Osteoblast (primary cell): ENCODE results near the gene POLA2. TPM values are rescaled to one million over a fixed set of nuclear protein-coding genes. Genes with fewer than 3 reads are reported as not detected.
A peak's percentile ranks its signal among the peaks of the same experiment; 100 is the strongest.

Source experiments
- DNase-seq: peaks from one replicate; pipeline ENCODE4 v3.0.0; 2011; ENCODE audit warnings: low spot score, mixed read lengths; ENCODE audit not compliant: insufficient read length; ENCODE audit errors: missing footprints
- H2AFZ ChIP-seq: 2 replicates; pipeline ENCODE4 v1.6.0; 2011; ENCODE audit warnings: mild to moderate bottlenecking, low read length
- H3K27ac ChIP-seq: 2 replicates; pipeline ENCODE4 v1.5.1; 2011; ENCODE audit warnings: mild to moderate bottlenecking, low read depth, low read length, moderate library complexity
- H3K27me3 ChIP-seq: 2 replicates; pipeline ENCODE4 v1.6.0; 2012; ENCODE audit warnings: mild to moderate bottlenecking, control low read depth, inconsistent platforms, low read length, moderate library complexity; ENCODE audit not compliant: insufficient read depth
- H3K36me3 ChIP-seq: 2 replicates; pipeline ENCODE4 v1.5.1; 2011; ENCODE audit warnings: mild to moderate bottlenecking, low read length, control low read depth, moderate library complexity; ENCODE audit not compliant: insufficient read depth
- H3K4me1 ChIP-seq: 2 replicates; pipeline ENCODE4 v1.5.1; 2011; ENCODE audit warnings: mild to moderate bottlenecking, low read length, control low read depth, moderate library complexity; ENCODE audit not compliant: insufficient read depth
- H3K4me2 ChIP-seq: 2 replicates; pipeline ENCODE4 v1.6.0; 2011; ENCODE audit warnings: mild to moderate bottlenecking, low read length; ENCODE audit not compliant: insufficient read depth
- H3K4me3 ChIP-seq: fragments of 200-600 bp; sonication (generic); 3 replicates; pipeline ENCODE4 v1.5.1; 2012; ENCODE audit warnings: mild to moderate bottlenecking, low read length, inconsistent platforms; ENCODE audit not compliant: insufficient read depth
- H3K79me2 ChIP-seq: 2 replicates; pipeline ENCODE4 v1.6.0; 2012; ENCODE audit warnings: mild to moderate bottlenecking, low read length, control low read depth, inconsistent platforms; ENCODE audit not compliant: insufficient read depth
- H3K9me3 ChIP-seq: 2 replicates; pipeline ENCODE4 v1.5.1; 2011; ENCODE audit warnings: low read depth, low read length, control low read depth
- H4K20me1 ChIP-seq: 2 replicates; pipeline ENCODE4 v1.6.0; 2012; ENCODE audit warnings: mild to moderate bottlenecking, low read length, control low read depth; ENCODE audit not compliant: insufficient read depth
- total RNA-seq: library from RNA; depleted of rRNA; stranded (reverse); fragments of >200 nt; gene quantifications from 2 replicates; pipeline ENCODE4 v1.2.3, GENCODE V29; 2012
- TF ChIP-seq, protein P1 (sequence below): IDR thresholded peaks from 2 replicates; pipeline ENCODE4 v1.5.1; 2011; ENCODE audit warnings: mild to moderate bottlenecking, low read depth, low read length, moderate library complexity; ENCODE audit errors: extremely low read depth

The POLA2 gene
- total RNA-seq, 1 donor, result 4.3 TPM

GRCh38 chr11:65217441-65218423 lies 44.0 kb upstream of the POLA2 start:
- TF ChIP-seq, protein P1, sequence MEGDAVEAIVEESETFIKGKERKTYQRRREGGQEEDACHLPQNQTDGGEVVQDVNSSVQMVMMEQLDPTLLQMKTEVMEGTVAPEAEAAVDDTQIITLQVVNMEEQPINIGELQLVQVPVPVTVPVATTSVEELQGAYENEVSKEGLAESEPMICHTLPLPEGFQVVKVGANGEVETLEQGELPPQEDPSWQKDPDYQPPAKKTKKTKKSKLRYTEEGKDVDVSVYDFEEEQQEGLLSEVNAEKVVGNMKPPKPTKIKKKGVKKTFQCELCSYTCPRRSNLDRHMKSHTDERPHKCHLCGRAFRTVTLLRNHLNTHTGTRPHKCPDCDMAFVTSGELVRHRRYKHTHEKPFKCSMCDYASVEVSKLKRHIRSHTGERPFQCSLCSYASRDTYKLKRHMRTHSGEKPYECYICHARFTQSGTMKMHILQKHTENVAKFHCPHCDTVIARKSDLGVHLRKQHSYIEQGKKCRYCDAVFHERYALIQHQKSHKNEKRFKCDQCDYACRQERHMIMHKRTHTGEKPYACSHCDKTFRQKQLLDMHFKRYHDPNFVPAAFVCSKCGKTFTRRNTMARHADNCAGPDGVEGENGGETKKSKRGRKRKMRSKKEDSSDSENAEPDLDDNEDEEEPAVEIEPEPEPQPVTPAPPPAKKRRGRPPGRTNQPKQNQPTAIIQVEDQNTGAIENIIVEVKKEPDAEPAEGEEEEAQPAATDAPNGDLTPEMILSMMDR, result no peak
- Histone ChIP-seq H3K9me3 (no peaks in the 10 kb centered on the region), H3K27me3 (no peaks in the 10 kb centered on the region), H4K20me1 (no peaks in the 10 kb centered on the region), H3K4me3 (no peak overlapping the region), H3K27ac (no peak overlapping the region), H3K36me3 (no peaks in the 10 kb centered on the region), H3K4me2 (no peak overlapping the region), H2AFZ (no peak overlapping the region), H3K4me1 (no peaks in the 10 kb centered on the region), H3K79me2 (no peaks in the 10 kb centered on the region)
- peak; percentile 41 for DNase-seq

DNA sequence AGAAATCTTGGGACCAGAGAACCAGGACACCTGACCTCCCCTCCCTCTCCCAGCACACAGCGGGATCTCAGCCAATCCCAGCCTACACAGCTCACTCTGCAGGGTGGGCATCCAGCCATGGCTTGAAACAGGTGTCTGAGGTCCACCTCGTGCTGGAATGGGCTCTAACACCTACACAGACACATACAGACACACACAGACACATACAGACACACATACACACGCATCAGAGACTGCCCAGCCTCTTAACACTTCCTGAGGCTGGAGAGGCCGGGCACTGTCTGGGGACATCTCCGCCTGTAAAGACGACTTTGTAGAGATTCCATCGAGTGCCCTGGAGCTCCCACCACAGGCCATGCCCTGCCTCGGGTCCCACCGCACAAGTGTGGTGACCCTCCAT lies 43.3 kb upstream of the POLA2 start:
- no peaks in the 10 kb centered on the region for H3K36me3 ChIP-seq
- H4K20me1 ChIP-seq, result no peaks in the 10 kb centered on the region
- H2AFZ ChIP-seq, result no peak overlapping the region
- H3K4me1 ChIP-seq, result no peaks in the 10 kb centered on the region
- H3K9me3 ChIP-seq, result no peaks in the 10 kb centered on the region
- H3K4me2 ChIP-seq, result no peak overlapping the region
- no peaks in the 10 kb centered on the region for H3K27me3 ChIP-seq
- no peak overlapping the region for H3K4me3 ChIP-seq
- no peak overlapping the region for H3K27ac ChIP-seq
- TF ChIP-seq, protein P1, result no peak
- no peak for DNase-seq
- H3K79me2 ChIP-seq, result no peaks in the 10 kb centered on the region

GRCh38 chr11:65219930-65220213 lies 41.9 kb upstream of the POLA2 start:
- H3K27me3 ChIP-seq, result no peaks in the 10 kb centered on the region
- peaks cover 3% of the 10 kb centered on the region for H3K4me1 ChIP-seq
- no peaks in the 10 kb centered on the region for H3K9me3 ChIP-seq
- no peaks in the 10 kb centered on the region for H3K36me3 ChIP-seq
- TF ChIP-seq, protein P1, result no peak
- H3K79me2 ChIP-seq, result no peaks in the 10 kb centered on the region
- no peak overlapping the region for H3K4me2 ChIP-seq
- no peak overlapping the region for H2AFZ ChIP-seq
- no peaks in the 10 kb centered on the region for H4K20me1 ChIP-seq
- no peak overlapping the region for H3K27ac ChIP-seq
- DNase-seq, result peak; percentile 63
- H3K4me3 ChIP-seq, result no peak overlapping the region

DNA sequence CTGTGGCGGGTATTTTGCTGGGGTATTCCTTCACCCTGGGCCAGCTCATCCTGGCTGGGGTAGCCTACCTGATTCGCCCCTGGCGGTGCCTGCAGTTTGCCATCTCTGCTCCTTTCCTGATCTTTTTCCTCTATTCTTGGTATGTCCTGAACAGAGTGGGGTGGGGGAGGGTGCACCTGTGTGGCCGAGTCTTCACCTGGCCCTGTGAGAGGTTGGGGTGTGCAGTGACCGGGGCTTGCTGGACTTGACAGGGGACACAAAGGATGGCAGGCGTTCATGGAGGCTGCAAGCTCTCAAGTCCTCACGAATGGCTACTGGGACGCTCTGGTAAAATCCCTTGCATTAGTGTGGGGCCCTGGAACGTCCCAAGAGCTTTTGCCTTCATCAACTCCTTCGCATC lies 40.7 kb upstream of the POLA2 start:
- Histone ChIP-seq H3K9me3 (no peaks in the 10 kb centered on the region), H2AFZ (no peak overlapping the region), H3K27me3 (no peaks in the 10 kb centered on the region), H3K4me1 (peaks cover 12% of the 10 kb centered on the region), H3K27ac (no peak overlapping the region), H3K79me2 (no peaks in the 10 kb centered on the region), H3K4me3 (no peak overlapping the region), H3K4me2 (no peak overlapping the region), H3K36me3 (no peaks in the 10 kb centered on the region), H4K20me1 (no peaks in the 10 kb centered on the region)
- no peak for DNase-seq
- TF ChIP-seq, protein P1, result no peak
